B cell (primary cell): ENCODE results near the gene PIMREG.

Source experiments
- CTCF ChIP-seq: fragments of 200-600 bp; IDR thresholded peaks from one replicate; pipeline ENCODE4 v1.8.0; 2022; ENCODE audit warnings: antibody characterized with exemption, mild to moderate bottlenecking
- EZH2 ChIP-seq: IDR thresholded peaks from 2 replicates; pipeline ENCODE4 v1.6.1; 2012; ENCODE audit warnings: borderline replicate concordance, low read depth, mild to moderate bottlenecking, moderate library complexity, low read length; ENCODE audit not compliant: insufficient read depth, poor library complexity, severe bottlenecking

GRCh38 chr17:6496116-6496481 lies 51.8 kb downstream of the PIMREG start:
- TF ChIP-seq CTCF: no peak
- TF ChIP-seq EZH2: no peak
